ENCODE results near the gene DOP1A.

Gene DOP1A

DNA sequence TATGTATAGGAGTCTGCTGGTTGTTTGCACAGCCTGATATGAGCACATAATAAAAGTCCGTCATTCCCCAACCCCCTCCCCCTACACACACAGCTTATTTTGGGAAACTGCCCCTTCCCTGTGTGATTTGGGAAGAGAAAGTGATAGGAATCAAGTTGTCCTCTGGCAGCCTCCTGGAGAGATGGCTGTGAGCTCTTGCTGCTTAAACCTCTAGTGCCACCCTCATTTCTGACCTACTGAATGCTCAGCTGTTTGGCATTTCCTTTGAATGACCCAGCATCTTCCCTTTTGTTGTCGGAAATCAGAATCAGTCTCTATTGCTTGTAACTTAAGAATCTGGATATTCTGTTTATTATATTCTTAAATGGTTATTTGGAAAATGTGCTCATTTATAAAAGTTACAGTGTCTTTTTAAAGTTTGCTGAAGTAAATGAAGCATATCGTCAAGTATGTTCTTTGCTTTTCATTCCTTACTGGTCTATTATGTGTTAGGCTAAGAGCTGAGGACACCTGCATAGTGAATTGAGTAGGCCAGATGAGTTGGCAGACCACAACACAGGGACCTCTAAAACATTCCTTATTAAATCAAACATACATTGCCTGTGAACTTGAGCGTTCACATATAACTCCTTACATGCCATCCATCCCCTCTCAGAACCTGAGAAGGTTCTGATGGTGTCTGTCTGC is 131.2 kb downstream of the DOP1A start:
- DNase-seq (ENCODE audit: insufficient read length, low spot score), result no peak
- FAIRE-seq, result no peak

GRCh38 chr6:83199173-83199862 is 131.8 kb downstream of the DOP1A start:
- FAIRE-seq, result no peak
- no peak for DNase-seq (ENCODE audit: insufficient read length, low spot score)

- DNase-seq (ENCODE audit: insufficient read length, low spot score) (no peak), FAIRE-seq (no peak)
Observed at GRCh38 chr6:83199863-83200225, 132.4 kb downstream of the DOP1A start.

GRCh38 chr6:83202031-83202430 is 134.6 kb downstream of the DOP1A start:
- DNase-seq (ENCODE audit: insufficient read length, low spot score), result no peak
- FAIRE-seq, result no peak

DNA sequence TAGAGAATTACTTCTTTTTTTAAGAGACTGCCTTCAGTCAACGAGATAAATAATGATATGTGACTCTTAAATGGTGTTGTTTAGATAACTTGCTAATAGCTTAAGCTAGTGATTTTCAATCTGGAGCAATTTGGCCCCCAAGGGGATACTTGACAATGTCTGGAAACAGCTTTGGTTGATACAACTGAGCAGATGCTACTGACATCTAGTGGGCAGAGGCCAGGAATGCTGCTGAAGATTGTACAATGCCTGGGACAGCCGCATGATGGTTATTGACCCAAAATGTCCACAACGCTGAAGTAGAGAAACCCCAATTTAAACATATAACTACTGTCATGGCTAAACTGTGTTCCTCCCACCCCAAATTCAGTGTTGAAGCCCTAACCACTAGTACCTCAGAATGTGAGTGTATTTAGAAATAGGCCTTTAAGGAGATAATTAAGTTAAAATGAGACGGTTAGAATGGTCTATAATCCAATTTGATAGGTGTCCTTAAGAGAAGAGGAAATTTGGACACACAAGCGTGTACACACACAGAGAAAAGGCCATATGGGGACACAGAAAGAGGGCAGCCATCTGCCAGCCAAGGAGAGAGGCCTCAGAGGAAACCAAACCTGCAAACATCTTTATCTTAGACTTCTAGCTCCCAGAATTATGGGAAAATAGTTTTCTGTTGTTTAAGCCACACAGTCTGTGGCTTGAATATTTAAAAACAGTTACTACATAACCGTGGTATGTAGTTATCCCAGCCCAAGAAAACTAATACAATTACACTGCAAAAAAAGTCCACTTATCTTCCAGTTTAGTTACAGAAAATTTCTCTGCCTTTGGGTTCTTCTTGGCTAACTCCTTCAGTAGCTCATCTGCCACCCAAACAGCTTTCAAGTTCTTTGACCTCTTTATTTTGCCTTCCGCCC is 147.9 kb downstream of the DOP1A start:
- DNase-seq (ENCODE audit: insufficient read length, low spot score), result peak; percentile 24
- FAIRE-seq, result peak; percentile 94

DNA sequence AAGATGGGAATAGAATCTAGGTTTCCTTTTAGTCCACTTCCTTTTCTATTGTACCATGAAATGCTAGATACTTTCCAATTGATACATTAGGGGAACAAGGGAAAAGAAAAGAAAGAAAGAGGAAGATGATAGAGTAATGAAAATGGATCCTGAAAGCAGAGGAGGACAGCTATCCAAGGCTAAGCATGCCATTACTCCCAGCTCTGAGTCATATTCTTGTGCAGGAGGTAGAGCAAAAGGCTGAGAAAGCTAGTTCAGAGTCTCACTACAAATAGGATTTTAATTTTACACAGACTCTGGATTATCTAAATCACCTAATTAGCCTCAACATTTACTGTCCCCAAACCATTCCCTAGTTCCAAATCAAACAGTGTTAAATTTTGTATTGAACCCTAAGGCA is 149.3 kb downstream of the DOP1A start:
- DNase-seq (ENCODE audit: insufficient read length, low spot score), result no peak
- no peak for FAIRE-seq

Data from GM19239 (cell line).